Prostate gland (tissue), 2 donors: Measurements from ENCODE around the gene SUN5. TPM values are rescaled to one million over a fixed set of nuclear protein-coding genes. Genes with fewer than 3 reads are reported as not detected.

ENCODE experiments used
- DNase-seq: peaks from one replicate; pipeline ENCODE4 v3.0.0-alpha.2; 2019; ENCODE audit warnings: low spot score
- H3K27ac ChIP-seq, 2 donors: fragments of 200-600 bp; sonication (generic); 2 replicates each; pipeline ENCODE4 v1.5.1; 2017 to 2019
- H3K27me3 ChIP-seq: fragments of 200-600 bp; sonication (generic); replicated peaks from 2 replicates; pipeline ENCODE4 v1.5.1; 2019; ENCODE audit not compliant: insufficient read depth
- H3K36me3 ChIP-seq, 2 donors: fragments of 200-600 bp; sonication (generic); 1 replicate in 1 of 2; 2 replicates in 1 of 2; pipeline versions ENCODE4 v1.5.1 to v1.8.1; 2017 to 2019
- H3K4me1 ChIP-seq: fragments of 200-600 bp; sonication (generic); replicated peaks from 2 replicates; pipeline ENCODE4 v1.5.1; 2019
- H3K4me3 ChIP-seq, 2 donors: fragments of 200-600 bp; sonication (generic); 2 replicates each; pipeline ENCODE4 v1.5.1; 2017 to 2019
- H3K9me3 ChIP-seq: fragments of 200-600 bp; sonication (generic); 2 replicates; pipeline ENCODE4 v1.5.1; 2017
- CTCF ChIP-seq, 4 experiments: fragments of 200-600 bp in 2 of 4; fragments of 450-650 bp in 2 of 4; sonication (generic) in 2 of 4; IDR thresholded peaks; 1 replicate in 3 of 4; 2 replicates in 1 of 4; pipeline ENCODE4 v1.5.1; 2016 to 2019; ENCODE audit warnings: antibody characterized with exemption in 4 of 4, mild to moderate bottlenecking in 2 of 4, moderate library complexity in 2 of 4
- POLR2A ChIP-seq: fragments of 450-650 bp; IDR thresholded peaks from one replicate; pipeline ENCODE4 v1.6.1; 2016; ENCODE audit warnings: antibody characterized with exemption, mild to moderate bottlenecking
- POLR2AphosphoS5 ChIP-seq: sonication (generic); formaldehyde crosslinking; IDR thresholded peaks from one replicate; pipeline ENCODE4 v1.6.1; 2017; ENCODE audit warnings: antibody characterized with exemption
- WGBS: methylation state at CpG from one replicate; pipeline ENCODE4 v1.1.5; 2018; 5-methylcytosine and 5-hydroxymethylcytosine counted together
- intact Hi-C: fragments of 100-400 bp; cut with DNase I; formaldehyde crosslinking; loops from one replicate; pipeline ENCODE4 v1.14.2; 2022
- total RNA-seq, 2 donors: library from RNA; depleted of rRNA; stranded (reverse); fragments of >200 nt; gene quantifications; one replicate each; pipeline ENCODE4 v1.1.0, GENCODE V29; 2016

The SUN5 gene
- total RNA-seq, 2 donors from 2014 or later = 4.7 TPM; not detected in 1

GRCh38 chr20:32991792-32992641 is 12.2 kb downstream of the SUN5 start:
- Histone ChIP-seq H3K27ac (no peak overlapping the region), H3K4me3 (no peak overlapping the region), H3K27me3 (no peaks in the 10 kb centered on the region), H3K9me3 (no peaks in the 10 kb centered on the region), H3K4me1 (no peaks in the 10 kb centered on the region), H3K36me3 (no peaks in the 10 kb centered on the region)
- intact Hi-C loops = no loop called here
- WGBS = 80% methylated on average over 8 of the region's 8 CpGs
- no peak for DNase-seq
- TF ChIP-seq POLR2AphosphoS5 (no peak), CTCF (IDR thresholded peaks at IDR 0.05) (no peak), POLR2A (no peak)

- DNase-seq = no peak
- no peaks in the 10 kb centered on the region for H3K9me3 ChIP-seq
- H3K27ac ChIP-seq = no peak overlapping the region
- 51% methylated on average over 3 of the region's 3 CpGs for WGBS
- intact Hi-C loops = no loop called here
- no peak overlapping the region for H3K4me3 ChIP-seq
- TF ChIP-seq POLR2AphosphoS5 (no peak), CTCF (IDR thresholded peaks at IDR 0.05) (no peak), POLR2A (no peak)
- no peaks in the 10 kb centered on the region for H3K27me3 ChIP-seq
- no peaks in the 10 kb centered on the region for H3K4me1 ChIP-seq
- H3K36me3 ChIP-seq = no peaks in the 10 kb centered on the region
These were observed 12.8 kb downstream of the SUN5 start for GRCh38 chr20:32991383-32991782.

- Histone ChIP-seq H3K9me3 (no peaks in the 10 kb centered on the region), H3K27ac (no peak overlapping the region), H3K36me3 (no peaks in the 10 kb centered on the region), H3K4me3 (no peak overlapping the region), H3K4me1 (no peaks in the 10 kb centered on the region), H3K27me3 (no peaks in the 10 kb centered on the region)
- no peak for DNase-seq
- intact Hi-C loops = no loop called here
- 74% methylated on average over 3 of the region's 3 CpGs for WGBS
- no peak for TF ChIP-seq CTCF (IDR thresholded peaks at IDR 0.05)
- TF ChIP-seq POLR2A = no peak
- no peak for TF ChIP-seq POLR2AphosphoS5
These were observed 13.8 kb downstream of the SUN5 start for GRCh38 chr20:32990426-32990825.

- intact Hi-C loops = no loop called here
- Histone ChIP-seq H3K9me3 (no peaks in the 10 kb centered on the region), H3K36me3 (no peaks in the 10 kb centered on the region), H3K27me3 (no peaks in the 10 kb centered on the region), H3K27ac (no peak overlapping the region), H3K4me3 (no peak overlapping the region), H3K4me1 (no peaks in the 10 kb centered on the region)
- DNase-seq = no peak
- WGBS = 92% methylated on average over 14 of the region's 14 CpGs
- TF ChIP-seq POLR2AphosphoS5 (no peak), CTCF (IDR thresholded peaks at IDR 0.05) (no peak), POLR2A (no peak)
These were observed 14.5 kb downstream of the SUN5 start for GRCh38 chr20:32989507-32990283.
